ENCODE data around the gene BIRC5.
A peak's percentile ranks its signal among the peaks of the same experiment; 100 is the strongest.

BIRC5 gene

DNA sequence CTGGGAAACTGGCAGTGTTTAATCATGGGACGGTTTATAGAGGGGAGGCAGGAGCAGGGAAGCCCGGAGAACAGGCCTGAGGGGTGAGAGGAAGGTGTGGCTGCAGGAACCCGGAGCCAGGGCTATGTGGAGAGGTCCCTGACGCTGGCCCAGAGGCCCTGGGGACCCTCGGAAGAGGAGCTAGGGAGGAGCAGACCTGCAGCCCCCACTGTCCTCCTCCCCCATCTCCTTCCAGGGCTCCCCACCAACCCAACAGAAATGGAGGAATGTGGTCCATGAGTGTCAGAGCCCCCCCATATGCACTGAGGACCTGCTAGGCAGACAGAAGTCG is 37.7 kb downstream of the BIRC5 start:
- TF ChIP-seq GATA3 (IDR thresholded peaks at IDR 0.05; ENCODE audit: low read depth, low read length) = no peak
- no peak for TF ChIP-seq GATA2 (IDR thresholded peaks at IDR 0.05; ENCODE audit: low read depth, low read length)

DNA sequence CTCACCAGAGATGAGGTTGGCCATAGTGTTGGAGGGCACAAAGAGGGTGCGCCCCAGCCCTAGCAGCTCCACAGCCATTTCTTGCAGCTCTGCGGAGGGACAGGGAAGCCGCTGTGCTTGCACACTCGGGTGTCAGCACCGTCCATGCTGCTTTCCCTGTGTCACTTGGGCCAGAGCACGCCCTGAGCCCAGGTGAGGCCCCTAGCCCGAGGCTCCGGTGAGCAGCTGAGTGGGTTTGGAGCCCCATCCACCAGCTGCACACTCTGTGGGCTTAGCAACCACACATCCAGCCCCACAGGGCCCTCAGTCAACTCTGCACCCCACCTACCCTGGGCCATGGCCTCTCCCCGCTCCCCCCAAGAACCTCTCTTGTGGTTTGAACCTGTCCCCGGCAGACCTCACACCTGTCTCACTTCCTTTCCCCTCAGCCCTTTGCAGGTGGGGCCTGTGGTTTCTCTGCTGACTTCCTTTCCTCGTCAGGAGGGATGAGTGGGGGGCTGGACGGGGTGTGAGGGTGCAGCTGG is 38.1 kb downstream of the BIRC5 start:
- TF ChIP-seq GATA2 (IDR thresholded peaks at IDR 0.05; ENCODE audit: low read depth, low read length) = no peak

DNA sequence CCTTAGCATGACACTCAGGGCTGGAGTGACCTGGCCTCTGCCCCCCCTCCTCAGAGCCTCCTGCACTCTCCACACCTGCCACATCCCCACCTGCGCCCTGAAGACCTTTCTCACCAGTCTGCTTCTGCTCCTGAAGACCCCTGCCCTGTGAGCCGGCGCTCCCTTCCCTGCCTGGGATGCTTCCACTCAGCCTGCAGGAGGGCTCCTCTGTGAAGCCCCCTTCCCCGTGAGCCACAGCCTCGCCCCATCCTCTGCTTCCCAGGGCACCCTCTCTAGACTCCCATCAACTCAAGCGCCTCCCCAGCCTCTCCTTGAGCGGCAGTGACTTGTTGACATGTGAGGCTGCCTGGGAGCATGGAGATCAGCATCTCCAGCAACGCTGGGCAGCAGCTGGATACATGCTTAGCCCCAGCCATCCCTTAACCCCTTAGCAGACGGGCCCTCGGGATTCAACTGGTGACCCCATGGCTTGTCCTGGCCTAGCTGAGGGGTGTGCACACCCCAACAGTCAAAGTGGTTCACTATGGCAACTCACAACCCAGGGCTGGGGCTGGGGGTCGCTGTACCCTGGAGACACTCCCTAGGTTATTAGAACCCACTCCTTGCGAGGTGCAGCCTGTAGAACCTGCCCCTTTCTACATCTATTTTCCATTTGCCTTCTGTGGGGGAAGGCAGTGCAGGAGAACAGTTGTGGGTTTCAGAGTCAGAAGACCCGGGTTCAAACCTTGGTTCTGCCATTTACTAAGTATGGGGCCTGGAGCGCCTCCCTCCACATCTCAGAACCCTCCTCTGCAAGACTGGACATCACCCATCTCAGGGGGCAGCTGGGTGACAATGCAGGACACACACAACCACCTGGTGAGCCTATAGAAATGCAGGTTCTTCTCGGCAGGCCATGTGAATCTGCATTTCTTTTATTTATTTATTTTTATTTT is 38.9 kb downstream of the BIRC5 start:
- no peak for TF ChIP-seq GATA2 (IDR thresholded peaks at IDR 0.05; ENCODE audit: low read depth, low read length)
- TF ChIP-seq GATA3 (IDR thresholded peaks at IDR 0.05; ENCODE audit: low read depth, low read length) = no peak

DNA sequence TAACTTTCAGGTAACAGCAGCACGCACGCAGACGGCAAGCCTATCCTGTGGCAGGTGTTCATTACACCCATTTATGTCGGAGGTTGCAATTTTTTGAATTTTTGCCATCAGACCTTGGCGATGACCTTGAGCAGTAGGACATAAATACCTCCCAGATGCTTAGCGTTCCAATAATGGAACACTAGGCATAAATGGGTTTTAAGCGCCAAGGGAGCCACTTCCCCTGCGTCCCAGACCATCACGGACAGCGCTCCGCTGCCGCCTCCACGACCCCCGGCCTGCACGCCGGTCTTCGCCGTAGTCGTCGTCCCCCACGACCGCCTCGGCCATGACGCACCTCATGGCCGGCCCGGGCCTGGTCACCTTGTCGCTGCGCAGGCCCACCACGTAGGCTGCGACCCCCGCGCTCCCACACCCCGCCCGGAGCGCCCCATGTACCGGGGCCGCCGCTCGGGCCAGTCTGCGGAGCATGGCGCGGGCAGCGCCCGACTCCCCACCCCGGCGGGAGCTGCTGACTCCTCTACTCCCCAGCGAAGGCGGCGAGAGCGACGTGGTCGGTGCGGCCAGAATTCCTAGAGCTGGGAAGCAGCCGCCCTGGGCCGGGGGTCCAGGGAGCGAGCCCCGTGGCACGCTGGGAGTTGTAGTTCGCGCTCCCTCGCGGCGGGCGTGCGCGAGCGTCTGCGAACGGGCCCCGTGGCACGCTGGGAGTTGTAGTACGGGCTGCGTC is 40.1 kb downstream of the BIRC5 start:
- no peak for TF ChIP-seq GATA2 (IDR thresholded peaks at IDR 0.05; ENCODE audit: low read depth, low read length)
- no peak for TF ChIP-seq GATA3 (IDR thresholded peaks at IDR 0.05; ENCODE audit: low read depth, low read length)

DNA sequence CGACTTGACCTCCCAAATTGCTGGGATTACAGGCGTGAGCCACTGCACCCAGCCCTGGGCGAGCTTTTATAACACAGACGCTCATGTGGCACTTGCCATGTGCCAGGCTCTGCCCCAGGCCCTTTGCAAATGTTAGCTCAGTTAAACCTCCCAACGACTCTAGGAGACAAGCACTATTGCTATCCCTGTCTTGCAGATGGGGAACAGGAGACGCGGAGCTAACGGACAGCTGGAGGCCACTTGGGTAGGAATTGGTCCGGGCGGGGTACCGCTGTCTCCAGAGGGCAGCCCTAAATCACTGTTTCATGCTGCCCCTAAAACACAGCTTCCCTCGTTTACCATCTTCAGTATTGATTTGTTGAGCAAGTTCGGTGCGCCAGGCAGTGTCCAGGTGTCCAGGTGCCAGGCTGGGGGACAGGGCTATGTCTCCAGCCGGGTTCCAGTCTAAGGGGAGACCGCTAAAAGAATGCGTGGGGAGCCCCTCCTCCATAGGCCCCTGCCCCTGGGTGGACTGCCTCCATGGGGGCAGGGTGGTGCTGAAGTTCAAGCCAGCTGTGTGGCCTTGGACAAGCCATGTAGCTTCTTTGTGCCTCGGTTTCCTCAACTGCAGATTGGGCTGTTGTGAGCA is 41.1 kb downstream of the BIRC5 start:
- no peak for TF ChIP-seq GATA2 (IDR thresholded peaks at IDR 0.05; ENCODE audit: low read depth, low read length)
- TF ChIP-seq GATA3 (IDR thresholded peaks at IDR 0.05; ENCODE audit: low read depth, low read length) = no peak

DNA sequence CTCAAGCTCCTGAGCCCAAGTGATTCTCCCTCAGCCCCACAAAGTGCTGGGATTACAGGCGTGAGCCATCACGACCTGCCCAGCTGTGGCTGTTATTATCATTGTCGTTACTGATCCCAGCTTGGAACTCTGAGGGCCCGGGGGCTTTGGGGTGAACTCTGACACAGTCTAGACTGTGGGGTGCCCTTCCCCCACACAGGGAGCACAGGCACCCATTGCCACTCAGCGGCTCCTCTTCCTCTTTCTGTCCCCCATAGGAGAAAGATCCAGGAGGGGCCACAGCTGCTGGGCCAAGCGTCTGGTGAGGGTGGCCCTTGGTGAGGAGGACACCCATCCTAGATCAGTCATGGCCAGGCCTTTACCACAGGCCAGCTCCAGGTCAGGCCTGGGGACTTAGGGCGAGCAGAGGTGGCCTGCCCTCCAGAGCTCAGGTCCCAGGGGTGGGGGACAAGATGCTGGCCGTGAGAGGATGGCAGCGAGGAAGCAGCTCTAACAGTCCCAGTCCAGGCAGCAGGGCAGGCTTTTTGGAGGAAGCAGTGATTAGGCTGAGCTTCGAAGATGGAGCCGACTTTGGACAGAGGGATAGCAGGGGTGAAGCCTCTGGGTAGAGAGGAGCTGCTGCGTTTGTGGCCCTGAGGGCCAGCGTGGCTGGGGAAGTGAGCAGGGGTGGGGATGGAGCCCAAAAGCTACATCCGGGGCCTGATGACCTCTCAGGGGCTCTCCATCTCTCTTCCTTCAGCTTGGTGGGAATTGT is 42.1 kb downstream of the BIRC5 start:
- no peak for TF ChIP-seq GATA3 (IDR thresholded peaks at IDR 0.05; ENCODE audit: low read depth, low read length)
- no peak for TF ChIP-seq GATA2 (IDR thresholded peaks at IDR 0.05; ENCODE audit: low read depth, low read length)

DNA sequence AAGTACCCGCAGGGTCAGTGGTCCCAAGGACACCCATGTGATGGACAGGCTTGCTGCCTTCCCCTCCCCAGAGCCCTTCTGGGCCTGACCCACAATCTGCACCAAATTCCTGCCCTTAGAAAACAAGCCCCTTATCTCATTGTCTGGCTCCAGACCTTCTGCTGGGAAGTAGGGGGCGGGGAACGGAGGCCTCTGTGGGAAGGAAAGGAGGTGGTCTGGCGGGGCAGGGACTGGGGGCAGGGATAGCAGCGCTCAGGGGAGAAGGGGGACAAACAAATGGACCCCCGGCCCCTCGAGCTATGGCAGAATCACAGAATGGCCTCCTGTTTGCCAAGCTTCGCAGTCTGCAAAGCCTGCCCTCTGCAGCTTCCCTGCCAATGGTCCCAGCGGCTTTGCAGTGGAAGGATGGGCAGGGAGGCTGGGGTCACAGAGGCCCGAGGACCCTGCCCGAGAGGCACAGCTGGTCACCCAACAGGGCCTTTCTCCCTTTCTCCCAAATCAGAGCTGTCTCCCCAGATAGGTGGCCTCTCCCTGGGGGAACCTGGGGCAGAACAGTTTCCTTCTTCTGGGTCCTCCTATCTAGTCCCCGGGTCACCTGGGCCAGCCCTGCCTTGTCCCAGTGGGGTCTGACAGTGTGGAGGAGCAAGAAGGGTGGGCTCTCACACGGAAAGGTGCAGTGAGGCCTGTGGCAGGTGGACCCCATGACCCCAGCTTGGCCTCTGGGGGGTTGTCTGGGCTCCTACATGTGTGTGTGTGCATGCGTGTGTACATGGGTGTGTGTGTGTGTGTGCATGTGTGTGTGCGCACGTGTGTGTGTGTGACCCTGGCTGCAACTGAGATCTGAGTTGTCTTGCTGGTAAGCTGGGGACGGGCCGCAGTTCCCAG is 42.9 kb downstream of the BIRC5 start:
- TF ChIP-seq GATA3 (IDR thresholded peaks at IDR 0.05; ENCODE audit: low read depth, low read length) (no peak), GATA2 (IDR thresholded peaks at IDR 0.05; ENCODE audit: low read depth, low read length) (0 out of 2 replicates have a peak, but pooled peaks have one; percentile 38)

DNA sequence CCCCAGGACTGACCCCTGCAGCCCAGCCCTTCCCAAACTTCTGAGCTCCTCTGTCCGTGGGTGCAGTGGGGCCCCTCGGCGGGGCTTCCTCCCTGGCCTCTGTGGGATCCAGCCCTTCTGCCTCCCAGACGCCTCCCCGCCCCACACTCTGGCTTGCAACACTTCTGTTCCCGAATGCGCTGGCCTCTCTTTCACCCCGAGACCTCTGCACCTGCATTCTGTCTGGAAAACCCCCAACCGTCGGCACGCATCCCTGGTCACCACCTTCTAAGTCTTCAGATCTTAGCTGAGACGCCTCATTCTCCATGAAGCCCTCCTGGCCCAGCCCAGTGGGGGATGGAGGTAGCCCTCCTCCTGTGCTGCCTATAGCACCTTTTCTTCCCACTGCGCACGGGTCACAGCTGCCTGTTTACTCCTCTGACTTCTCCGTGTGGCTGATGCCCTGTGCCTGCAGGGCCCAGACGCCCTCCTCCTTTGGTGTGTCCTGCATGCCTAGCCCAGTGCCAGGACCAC is 43.8 kb downstream of the BIRC5 start:
- TF ChIP-seq GATA3 (IDR thresholded peaks at IDR 0.05; ENCODE audit: low read depth, low read length) = no peak
- TF ChIP-seq GATA2 (IDR thresholded peaks at IDR 0.05; ENCODE audit: low read depth, low read length) = no peak

DNA sequence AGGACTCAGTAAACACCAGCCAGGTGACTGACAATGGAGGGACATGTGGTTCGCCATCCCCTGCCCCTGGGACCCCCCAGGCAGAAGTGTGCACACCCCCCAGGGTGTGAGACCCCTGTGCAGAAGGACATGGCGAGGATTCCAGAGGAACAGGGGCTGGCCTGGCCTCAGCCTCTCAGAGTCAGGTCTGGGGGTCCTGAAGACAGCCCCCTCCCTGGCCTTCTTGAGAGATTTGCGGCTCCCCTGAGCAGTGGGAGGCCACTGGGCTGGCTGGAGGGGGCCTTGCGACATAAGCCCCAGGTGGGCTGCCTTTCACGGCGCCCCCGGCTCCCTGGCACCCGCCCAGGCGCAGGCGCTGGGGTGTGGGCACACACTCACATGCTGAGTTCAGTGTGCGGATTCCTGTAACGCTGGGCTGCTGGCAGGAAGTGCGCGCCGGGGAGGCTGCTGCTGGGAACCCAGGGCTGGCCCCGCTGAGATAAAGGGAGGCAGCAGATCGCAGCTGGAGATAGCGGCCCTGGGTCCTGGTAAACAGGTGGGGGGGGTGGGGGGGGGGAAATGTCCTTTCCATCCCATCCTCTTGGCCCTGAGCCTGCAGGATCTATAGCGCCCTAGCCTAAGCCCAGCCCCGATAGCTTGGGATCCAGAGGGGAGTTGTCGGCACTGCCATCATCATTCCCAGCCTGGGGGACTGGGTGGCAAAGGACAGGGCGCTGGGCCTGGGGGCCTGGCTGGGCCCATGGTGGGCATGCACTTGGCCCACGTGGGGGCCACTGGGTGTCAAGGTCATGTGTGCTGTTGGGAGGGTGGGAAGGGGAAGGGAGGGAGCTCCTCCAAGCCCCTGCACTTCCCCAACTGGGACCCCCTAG is 44.5 kb downstream of the BIRC5 start:
- TF ChIP-seq GATA3 (IDR thresholded peaks at IDR 0.05; ENCODE audit: low read depth, low read length) (no peak), GATA2 (IDR thresholded peaks at IDR 0.05; ENCODE audit: low read depth, low read length) (peak; percentile 100)

DNA sequence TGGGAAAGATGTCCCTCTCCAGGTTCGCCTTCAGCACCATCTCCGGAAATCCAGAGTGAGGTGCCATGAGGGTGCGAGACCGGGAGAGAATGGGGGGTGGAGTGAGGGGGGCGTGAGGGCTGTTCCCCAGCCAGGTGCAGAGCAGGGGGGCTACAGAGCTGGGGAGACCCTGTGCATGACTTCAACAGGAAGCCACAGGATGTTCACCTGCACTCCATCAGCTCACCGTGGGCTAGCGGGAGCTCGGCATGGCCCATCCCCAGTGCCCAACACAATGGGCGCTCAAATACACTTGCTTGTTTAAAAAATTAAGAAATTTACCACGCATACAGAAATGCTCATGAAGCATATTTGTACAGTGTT is 45.1 kb downstream of the BIRC5 start:
- TF ChIP-seq GATA2 (IDR thresholded peaks at IDR 0.05; ENCODE audit: low read depth, low read length) (no peak), GATA3 (IDR thresholded peaks at IDR 0.05; ENCODE audit: low read depth, low read length) (no peak)

DNA sequence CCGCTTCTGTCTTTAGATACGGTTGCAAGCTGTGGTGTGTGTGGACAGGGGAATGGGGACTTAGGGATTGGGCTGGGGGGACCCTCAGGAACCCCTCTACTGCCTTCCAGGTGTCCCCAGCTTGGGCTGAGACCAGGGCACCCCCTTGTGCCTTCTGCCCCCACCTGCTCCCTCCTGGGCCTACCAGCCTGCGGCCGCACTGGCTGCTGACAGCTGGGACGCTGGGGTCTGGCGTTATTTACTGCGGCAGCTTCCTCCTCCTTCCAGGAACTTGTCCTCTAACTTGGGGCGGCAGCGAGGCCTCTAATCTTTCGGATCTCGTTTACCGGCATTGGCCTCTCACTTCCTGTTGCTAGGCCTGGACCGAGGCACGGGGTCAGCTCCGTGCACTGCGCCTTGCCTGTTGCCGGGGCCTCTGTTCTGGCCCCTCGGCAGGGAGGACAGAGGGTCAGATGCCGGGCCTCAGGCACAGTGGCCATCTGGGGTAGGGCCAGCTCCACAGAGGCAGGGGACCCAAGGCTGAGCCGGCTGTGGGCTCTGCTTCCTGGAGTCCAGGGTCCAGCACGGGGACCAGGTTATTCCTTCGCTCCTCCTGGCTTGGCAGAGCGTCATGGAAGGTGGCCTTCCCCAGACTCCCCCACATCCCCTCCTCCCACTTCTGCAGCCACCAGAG is 49.1 kb downstream of the BIRC5 start:
- TF ChIP-seq GATA3 (IDR thresholded peaks at IDR 0.05; ENCODE audit: low read depth, low read length) (no peak), GATA2 (IDR thresholded peaks at IDR 0.05; ENCODE audit: low read depth, low read length) (peak; percentile 42; the same call in 1 of the 2 replicates)
